ENCODE measurements around the gene ELK4. TPM values are rescaled to one million over a fixed set of nuclear protein-coding genes. Genes with fewer than 3 reads are reported as not detected.

The ELK4 gene
- total RNA-seq, 4 donors from 2014 or later: 22.4 to 29.7 (median 26.2) TPM

DNA sequence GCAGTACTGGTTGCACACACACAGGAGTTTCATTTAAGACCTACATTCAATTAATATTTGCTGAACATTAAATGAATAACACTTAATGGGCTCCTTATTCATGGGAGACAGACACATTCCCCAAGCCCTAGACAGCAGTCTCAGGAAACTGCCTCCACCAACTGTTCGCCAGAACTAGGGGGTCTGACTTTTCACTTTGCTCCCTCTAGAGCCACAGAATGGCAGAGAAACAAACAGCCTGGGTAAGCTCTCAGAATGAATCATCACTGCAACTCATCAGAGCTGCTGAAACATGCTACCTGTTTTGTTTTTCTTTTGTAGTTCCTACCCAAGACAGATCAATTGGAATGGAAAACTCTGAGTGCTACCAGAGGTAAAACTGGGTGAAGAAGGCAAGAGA is 31.7 kb downstream of the ELK4 start:
- Histone ChIP-seq H3K27ac (peak overlapping the region in 3 of 4 donors; percentile 16 to 70 (median 59)), H3K36me3 (peaks cover 0 to 14% (median 0%) of the 10 kb centered on the region in 3 donors), H3K27me3 (no peaks in the 10 kb centered on the region), H3K9me3 (no peaks in the 10 kb centered on the region), H3K4me1 (peaks cover 0 to 31% (median 11%) of the 10 kb centered on the region in 4 donors), H3K4me3 (no peak overlapping the region)
- 53 to 68% methylated on average over 1 of the region's 1 CpG for WGBS, 2 donors
- TF ChIP-seq EP300 (IDR thresholded peaks at IDR 0.05) (no peak), POLR2A (IDR thresholded peaks at IDR 0.05) (no peak)
- TF ChIP-seq, protein P1, sequence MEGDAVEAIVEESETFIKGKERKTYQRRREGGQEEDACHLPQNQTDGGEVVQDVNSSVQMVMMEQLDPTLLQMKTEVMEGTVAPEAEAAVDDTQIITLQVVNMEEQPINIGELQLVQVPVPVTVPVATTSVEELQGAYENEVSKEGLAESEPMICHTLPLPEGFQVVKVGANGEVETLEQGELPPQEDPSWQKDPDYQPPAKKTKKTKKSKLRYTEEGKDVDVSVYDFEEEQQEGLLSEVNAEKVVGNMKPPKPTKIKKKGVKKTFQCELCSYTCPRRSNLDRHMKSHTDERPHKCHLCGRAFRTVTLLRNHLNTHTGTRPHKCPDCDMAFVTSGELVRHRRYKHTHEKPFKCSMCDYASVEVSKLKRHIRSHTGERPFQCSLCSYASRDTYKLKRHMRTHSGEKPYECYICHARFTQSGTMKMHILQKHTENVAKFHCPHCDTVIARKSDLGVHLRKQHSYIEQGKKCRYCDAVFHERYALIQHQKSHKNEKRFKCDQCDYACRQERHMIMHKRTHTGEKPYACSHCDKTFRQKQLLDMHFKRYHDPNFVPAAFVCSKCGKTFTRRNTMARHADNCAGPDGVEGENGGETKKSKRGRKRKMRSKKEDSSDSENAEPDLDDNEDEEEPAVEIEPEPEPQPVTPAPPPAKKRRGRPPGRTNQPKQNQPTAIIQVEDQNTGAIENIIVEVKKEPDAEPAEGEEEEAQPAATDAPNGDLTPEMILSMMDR (IDR thresholded peaks at IDR 0.05): no peak
- DNase-seq (ENCODE audit: low spot score in 2 of 2): no peak

DNA sequence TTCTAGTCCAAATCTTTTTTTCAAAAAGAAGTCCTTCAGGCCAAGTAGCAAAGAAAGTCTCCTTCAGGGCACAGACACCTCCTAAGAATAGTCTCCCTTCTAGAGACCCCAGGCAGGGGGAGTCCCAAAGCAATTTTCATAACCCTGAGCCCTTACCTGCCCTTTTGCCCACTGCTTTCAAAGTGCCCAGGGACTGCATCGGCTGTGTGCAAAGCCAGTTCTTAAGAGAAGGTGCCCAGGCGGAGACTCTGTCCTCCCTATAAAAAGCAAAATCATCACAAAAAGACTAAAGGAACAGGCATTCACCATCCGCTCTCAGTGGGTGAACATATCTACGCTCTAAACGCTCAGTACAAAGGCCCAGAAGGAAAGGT is 32.2 kb downstream of the ELK4 start:
- Histone ChIP-seq H3K4me1 (peaks cover 0 to 31% (median 11%) of the 10 kb centered on the region in 4 donors), H3K36me3 (peaks cover 0 to 10% (median 0%) of the 10 kb centered on the region in 3 donors), H3K9me3 (no peaks in the 10 kb centered on the region), H3K27me3 (no peaks in the 10 kb centered on the region), H3K27ac (peak overlapping the region in 3 of 4 donors; percentile 16 to 70 (median 59)), H3K4me3 (no peak overlapping the region)
- DNase-seq (ENCODE audit: low spot score in 2 of 2): no peak
- TF ChIP-seq POLR2A (IDR thresholded peaks at IDR 0.05): no peak
- no peak for TF ChIP-seq EP300 (IDR thresholded peaks at IDR 0.05)
- TF ChIP-seq, protein P1 (IDR thresholded peaks at IDR 0.05): no peak
- 62 to 68% methylated on average over 5 of the region's 5 CpGs for WGBS, 2 donors

DNA sequence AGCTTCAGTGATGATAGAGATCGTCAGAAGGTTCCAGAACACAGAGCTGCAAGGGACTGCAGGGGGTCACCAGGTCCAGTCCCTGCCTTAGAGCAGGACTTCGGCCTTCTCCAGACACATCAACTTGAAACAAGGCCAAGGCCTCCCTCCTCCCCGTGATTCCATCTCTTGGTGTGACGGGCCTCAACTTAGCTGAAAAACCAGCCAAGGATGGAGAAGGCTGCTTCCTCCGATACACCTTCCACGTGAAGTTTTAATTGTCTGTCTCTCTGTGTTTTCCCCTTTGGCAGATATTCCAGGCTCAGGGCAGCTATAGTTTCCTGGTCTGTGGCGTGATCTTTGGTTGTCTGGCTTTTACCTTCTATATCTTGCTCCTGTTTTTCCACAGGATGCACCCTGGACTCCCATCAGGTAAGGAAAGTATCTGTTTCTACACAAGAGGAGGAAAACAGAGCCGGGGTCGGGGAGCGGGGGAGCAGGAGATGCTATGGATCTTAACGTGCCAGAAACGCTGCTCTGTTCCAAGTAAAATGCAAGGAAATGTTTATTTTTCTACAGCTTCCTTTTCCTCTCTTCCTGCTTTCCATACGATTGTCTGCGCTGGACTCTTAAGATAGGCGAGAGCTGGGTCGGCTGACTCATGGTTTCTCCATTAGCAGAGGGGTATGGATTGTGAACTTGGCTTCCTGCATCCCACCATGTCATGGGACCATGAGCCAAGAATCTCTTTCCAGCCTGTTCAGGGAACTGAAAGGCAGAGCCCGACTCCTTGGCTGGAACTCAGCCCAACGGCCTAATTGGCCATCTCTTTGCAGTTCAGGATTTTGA is 32.8 kb downstream of the ELK4 start:
- peak overlapping the region in 2 of 4 donors; percentile 59 to 70 for H3K27ac ChIP-seq
- H3K4me1 ChIP-seq: peaks cover 0 to 32% (median 11%) of the 10 kb centered on the region in 4 donors
- no peaks in the 10 kb centered on the region for H3K27me3 ChIP-seq
- peaks cover 0 to 6% (median 0%) of the 10 kb centered on the region in 3 donors for H3K36me3 ChIP-seq
- DNase-seq (ENCODE audit: low spot score in 2 of 2): no peak
- no peak overlapping the region for H3K4me3 ChIP-seq
- H3K9me3 ChIP-seq: no peaks in the 10 kb centered on the region
- 29 to 33% methylated on average over 18 of the region's 18 CpGs for WGBS, 2 donors
- TF ChIP-seq EP300 (IDR thresholded peaks at IDR 0.05) (no peak), POLR2A (IDR thresholded peaks at IDR 0.05) (no peak)
- TF ChIP-seq, protein P1 (IDR thresholded peaks at IDR 0.05): no peak

DNA sequence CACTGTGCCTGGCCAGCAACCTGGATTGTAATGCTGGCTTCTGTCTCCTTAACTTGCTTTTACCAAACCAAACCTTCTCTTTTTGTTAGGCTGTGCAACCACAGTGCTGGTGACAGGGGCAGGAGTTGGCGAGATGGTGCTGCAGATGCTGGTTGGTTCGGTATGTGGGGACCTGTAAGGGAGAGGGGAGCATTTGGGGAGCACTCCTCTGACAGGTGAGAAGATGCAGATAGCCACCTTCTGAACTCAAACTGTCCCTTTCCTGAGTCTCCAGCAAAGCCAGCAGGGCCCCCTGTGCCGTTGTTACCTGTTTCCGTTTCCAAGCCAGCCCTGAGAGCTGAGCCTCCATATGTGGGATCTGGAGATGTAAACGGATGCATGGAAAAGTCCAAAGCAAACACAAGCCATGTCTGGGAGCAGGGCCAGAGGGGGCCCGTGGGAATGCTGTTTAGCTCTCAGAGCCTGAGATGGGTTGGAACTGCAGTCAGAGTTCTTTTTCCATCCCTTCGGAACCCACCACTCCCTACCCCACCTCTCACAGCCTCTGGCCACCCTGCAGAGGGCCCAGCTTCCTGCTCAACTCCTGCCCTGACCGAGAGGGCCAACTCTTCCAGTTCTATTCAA is 34.0 kb downstream of the ELK4 start:
- Histone ChIP-seq H3K4me1 (peaks cover 0 to 40% (median 14%) of the 10 kb centered on the region in 4 donors), H3K36me3 (peaks cover 0 to 6% (median 0%) of the 10 kb centered on the region in 3 donors), H3K9me3 (no peaks in the 10 kb centered on the region), H3K4me3 (no peak overlapping the region), H3K27ac (no peak overlapping the region), H3K27me3 (no peaks in the 10 kb centered on the region)
- TF ChIP-seq POLR2A (IDR thresholded peaks at IDR 0.05): no peak
- TF ChIP-seq EP300 (IDR thresholded peaks at IDR 0.05): no peak
- TF ChIP-seq, protein P1 (IDR thresholded peaks at IDR 0.05): no peak
- no peak for DNase-seq (ENCODE audit: low spot score in 2 of 2)
- WGBS, 2 donors: 42 to 66% methylated on average over 8 of the region's 8 CpGs

DNA sequence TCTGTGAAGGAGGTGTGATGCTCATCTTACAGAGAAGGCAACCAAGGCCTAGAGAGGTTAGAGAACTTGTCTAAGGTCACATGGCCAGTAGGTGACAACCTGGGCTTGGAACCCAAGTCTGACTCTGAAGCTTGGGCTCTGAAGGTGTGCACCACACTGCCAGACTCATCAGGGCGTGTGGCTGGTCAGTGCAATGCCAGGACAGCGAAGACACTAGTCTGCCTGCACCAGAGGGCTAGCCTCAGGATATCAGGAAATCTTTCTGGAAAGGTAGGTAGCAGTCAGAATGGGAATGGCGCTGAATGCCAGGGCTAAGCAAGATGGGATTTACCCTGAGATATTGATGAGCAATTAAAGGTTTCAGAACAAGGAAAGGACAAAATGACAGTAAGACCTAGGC is 34.9 kb downstream of the ELK4 start:
- Histone ChIP-seq H3K27me3 (no peaks in the 10 kb centered on the region), H3K4me1 (peaks cover 0 to 49% (median 16%) of the 10 kb centered on the region in 4 donors), H3K36me3 (peaks cover 0 to 6% (median 0%) of the 10 kb centered on the region in 3 donors), H3K4me3 (no peak overlapping the region), H3K27ac (no peak overlapping the region), H3K9me3 (no peaks in the 10 kb centered on the region)
- no peak for DNase-seq (ENCODE audit: low spot score in 2 of 2)
- 97 to 99% methylated on average over 3 of the region's 3 CpGs for WGBS, 2 donors
- no peak for TF ChIP-seq EP300 (IDR thresholded peaks at IDR 0.05)
- TF ChIP-seq, protein P1 (IDR thresholded peaks at IDR 0.05): no peak
- TF ChIP-seq POLR2A (IDR thresholded peaks at IDR 0.05): no peak

Data from tibial nerve (tissue), 4 donors.